Ramos (cell line): ENCODE results near the gene PPM1F.

Experiments used
- in situ Hi-C: fragments of 300-500 bp; cut with MboI; formaldehyde crosslinking; loops from one replicate; pipeline ENCODE4 v1.14.3; 2022; ENCODE audit warnings: low sequenced_read_pairs; ENCODE audit not compliant: unreplicated experiment

PPM1F gene

GRCh38 chr22:21962655-21962949 lies 10.0 kb upstream of the PPM1F start:
- in situ Hi-C loops = no loop called here

GRCh38 chr22:21961886-21962654 lies 9.4 kb upstream of the PPM1F start:
- in situ Hi-C loops = no loop called here

GRCh38 chr22:21961127-21961867 lies 8.6 kb upstream of the PPM1F start:
- in situ Hi-C loops = no loop called here

- in situ Hi-C loops = no loop called here
Observed at GRCh38 chr22:21960200-21961126, 7.8 kb upstream of the PPM1F start.

DNA sequence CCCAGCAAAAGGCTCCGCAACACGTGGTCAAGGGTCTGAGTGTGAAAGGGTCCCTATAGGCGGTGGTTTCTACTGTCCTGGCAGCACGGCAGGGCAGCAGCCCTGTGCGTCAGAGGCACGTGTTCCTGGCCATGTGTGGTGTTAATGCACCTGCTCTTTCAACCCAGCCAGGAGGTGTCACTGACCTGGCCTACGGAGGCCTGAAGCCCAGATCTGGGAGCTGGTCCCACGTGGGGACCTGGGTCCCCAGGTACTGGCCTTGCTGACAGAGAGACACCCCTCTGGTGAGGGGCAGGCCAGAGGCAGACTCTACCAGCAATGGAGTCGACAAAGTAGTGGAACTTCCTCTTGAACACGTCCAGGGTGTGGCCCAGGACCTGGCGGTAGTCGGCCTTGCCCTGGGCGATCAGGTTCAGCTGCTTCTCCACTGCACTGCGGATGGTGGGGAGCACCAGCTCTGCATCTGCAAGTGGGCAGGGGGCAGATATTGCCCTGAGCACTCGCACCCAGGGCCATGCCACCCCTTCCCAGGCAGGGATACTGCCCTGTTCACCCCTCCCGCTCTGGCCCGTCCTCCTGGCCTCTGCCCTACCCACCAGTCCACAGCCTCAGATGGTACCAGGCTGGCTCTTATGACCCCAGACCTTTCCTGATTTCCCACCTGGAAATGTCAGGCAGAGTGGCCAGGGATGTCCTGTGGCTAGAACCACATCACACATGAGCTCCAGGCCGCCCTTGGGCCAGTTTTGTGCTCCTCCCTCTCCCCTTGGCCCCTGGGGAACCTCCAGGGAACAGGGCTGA lies 6.8 kb upstream of the PPM1F start:
- in situ Hi-C loops = no loop called here

DNA sequence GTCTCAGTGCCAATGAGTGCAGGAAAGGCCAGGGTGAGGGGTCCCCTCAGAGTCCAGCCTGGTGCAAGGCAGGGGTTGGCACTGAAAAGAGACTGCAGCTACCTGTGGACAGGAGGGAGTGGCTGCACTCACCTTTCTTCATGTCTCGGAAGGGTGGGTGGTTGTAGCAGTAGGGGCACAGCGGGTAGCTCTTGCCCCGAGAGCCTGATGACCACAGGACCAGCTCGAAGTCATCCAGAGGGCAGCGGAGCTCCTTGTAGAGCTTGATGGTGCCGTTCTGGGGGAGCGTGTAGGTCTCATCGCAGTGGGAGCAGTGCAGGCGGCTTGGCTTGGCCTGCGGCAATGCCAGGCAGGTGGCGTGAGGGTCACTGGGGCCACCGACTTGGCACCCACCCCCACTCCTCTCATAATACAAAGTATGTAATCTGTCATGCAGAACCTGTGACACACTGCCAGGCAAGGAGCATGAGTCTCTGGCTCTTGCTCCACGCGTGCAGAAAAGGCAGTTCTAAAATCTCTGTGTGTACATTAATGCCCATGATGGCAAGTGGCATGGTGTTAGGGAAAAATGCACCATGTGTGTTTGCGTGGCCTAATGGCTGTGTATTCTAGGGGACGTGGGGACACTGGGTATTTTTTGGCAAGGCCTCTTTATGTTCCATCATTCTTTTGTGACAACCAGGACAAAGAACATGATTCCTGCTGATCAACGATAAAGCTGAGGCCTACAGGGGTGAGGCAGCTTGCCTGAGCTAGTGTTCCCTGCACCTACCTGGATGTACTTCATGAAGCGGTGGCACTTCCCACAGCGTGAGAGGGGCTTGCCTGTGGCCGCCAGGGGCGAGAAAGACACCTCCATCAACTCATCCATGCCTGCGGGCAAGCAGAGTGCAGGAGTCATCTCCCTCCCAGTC lies 6.0 kb upstream of the PPM1F start:
- in situ Hi-C loops = no loop called here

- in situ Hi-C loops = no loop called here
Observed at GRCh38 chr22:21951931-21952465, 650 bp downstream of the PPM1F start.

DNA sequence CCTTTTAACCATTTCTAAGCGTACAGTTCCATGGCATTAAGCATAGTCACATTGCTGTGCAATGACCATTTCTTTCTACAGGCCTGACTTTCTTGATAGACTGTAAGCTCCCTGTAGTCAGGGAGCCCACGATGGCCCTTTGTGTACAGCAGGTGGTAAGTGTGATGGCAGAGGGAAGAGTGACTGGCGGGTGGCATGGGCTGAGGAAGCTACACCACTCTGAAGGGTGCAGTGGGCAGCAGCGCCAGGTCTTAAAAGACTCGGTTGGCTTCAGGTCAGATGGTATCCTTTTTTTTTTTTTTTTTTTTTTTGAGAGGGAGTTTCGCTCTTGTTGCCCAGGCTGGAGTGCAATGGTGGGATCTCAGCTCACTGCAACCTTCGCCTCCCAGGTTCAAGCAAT lies 1.6 kb downstream of the PPM1F start:
- in situ Hi-C loops = no loop called here

GRCh38 chr22:21949948-21950347 lies 2.7 kb downstream of the PPM1F start:
- in situ Hi-C loops = loop anchor here (5.0 kb wide), 1 partner anchor 238 kb away; no protein-coding TSS in a partner anchor

DNA sequence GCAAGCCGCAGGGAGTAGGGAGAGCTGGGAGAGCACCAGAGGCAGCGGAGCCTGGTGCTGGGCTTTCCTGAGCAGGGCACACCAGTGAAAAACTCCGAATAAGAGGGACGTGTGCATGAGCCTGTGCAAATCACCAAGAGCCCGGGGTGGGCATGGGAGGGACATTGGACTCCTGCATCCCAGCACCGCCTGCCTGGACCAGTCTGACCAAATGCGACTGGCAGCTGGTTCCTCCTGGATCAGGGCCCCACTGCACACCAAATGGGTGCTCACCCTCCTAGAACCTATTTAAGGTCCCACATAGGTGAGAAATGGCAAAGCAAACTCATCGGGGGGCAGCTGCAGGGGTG lies 3.1 kb downstream of the PPM1F start:
- in situ Hi-C loops = loop anchor here (5.0 kb wide), 1 partner anchor 237 kb away; no protein-coding TSS in a partner anchor

DNA sequence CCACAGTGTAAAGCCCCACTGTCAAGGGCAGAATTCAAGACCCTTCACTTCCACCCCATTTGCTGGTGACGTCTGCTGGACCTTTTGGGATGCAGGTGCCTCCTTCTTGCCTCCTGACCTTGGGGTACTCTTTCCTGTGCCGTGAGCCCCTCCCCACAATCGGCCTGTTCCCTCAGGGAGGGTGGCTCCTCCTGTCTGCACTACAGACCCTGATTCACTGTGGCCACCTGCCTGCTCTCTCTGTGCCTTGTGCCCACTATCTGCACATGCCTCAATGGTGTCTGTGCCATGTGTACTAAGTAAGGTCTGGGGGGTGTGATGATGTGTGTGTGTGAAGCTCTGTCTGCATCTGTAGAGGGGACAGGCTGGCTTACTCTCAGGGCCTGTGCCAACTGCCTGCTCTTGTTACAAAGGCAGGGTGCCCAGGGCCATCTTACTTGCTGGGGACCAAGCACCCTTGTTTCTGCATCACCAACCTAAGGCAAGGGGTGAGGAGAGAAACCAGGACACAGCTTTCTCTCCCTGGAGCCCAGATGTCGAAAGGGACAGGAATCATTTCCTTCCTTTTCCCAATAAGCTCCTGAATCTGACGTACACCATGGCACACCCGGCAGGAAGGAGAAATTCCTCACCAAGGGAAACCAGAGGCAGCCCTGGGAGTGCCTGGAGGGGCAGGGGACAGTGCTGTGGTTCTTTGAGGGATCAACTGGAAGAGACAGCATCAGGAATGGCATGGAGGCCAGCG lies 3.7 kb downstream of the PPM1F start:
- in situ Hi-C loops = loop anchor here (5.0 kb wide), 1 partner anchor 237 kb away; no protein-coding TSS in a partner anchor

DNA sequence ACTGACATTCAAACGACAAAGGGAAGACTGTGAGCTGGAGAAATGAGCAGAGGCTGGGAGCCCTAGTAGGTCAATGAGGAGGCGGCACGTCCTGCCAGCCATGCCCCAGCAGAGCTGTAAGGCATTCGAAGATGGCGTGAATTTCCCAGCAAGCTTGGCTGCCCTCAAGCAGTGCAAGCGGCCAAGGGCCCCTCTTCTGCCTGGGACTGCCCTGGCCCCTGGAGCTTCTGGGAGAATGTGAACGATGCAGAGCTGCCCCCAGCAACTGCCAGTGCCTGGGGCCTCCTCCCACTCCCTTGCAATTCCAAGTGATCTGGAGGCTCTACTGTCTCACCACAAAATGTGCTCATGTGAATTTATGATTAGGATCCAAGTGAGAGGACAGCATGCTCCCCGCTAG lies 4.3 kb downstream of the PPM1F start:
- in situ Hi-C loops = loop anchor here (5.0 kb wide), 1 partner anchor 236 kb away; no protein-coding TSS in a partner anchor

DNA sequence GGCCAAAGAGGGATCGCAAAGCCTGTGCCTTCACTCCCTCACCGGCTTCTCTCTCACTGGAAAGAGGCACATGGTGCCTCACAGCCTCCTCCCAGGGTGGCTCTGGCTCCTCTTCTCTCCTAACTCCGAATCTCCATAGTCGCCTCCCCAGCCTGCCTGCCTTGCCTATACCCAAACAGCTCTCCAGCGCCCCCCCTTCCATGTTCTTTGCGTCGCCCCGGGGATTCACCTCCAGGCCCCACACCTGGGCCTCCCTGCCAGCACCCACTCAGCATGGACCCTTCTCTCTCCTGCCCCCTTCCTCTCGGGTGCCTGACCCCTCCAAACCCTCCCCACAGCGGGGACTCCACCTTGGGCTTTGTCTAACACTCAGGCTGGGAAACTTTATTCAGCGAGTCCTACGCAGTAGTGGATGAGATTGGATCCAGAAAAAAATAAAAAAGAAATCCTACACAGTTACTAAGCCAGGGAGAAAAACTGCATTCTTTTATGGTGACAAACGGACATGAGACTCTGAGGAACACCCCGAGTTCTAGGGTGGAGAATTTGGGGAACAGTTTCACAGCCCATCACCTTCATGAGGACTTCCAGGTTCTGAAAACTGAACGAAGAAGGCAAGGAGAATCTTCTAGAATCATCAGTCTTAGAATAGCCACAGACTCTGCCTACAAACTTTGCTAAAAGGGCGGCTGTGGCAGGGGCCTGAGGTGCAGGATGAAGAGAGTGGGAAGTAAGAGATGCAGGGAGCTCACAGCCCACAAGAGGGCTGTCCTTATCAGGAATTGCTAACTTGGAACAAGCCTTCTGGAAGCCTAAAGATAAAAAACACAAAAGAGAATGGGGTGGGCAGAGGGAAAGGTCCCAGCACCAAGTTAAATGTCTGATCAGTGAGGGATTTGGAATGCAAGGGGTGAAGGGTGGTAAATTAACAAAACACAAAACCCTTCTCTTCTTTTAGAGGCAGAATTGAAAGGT lies 5.3 kb downstream of the PPM1F start:
- in situ Hi-C loops = loop anchor here (5.0 kb wide), 1 partner anchor 235 kb away; no protein-coding TSS in a partner anchor

- in situ Hi-C loops = loop anchor here (5.0 kb wide), 1 partner anchor 234 kb away; no protein-coding TSS in a partner anchor
Observed at GRCh38 chr22:21946262-21946925, 6.3 kb downstream of the PPM1F start.

DNA sequence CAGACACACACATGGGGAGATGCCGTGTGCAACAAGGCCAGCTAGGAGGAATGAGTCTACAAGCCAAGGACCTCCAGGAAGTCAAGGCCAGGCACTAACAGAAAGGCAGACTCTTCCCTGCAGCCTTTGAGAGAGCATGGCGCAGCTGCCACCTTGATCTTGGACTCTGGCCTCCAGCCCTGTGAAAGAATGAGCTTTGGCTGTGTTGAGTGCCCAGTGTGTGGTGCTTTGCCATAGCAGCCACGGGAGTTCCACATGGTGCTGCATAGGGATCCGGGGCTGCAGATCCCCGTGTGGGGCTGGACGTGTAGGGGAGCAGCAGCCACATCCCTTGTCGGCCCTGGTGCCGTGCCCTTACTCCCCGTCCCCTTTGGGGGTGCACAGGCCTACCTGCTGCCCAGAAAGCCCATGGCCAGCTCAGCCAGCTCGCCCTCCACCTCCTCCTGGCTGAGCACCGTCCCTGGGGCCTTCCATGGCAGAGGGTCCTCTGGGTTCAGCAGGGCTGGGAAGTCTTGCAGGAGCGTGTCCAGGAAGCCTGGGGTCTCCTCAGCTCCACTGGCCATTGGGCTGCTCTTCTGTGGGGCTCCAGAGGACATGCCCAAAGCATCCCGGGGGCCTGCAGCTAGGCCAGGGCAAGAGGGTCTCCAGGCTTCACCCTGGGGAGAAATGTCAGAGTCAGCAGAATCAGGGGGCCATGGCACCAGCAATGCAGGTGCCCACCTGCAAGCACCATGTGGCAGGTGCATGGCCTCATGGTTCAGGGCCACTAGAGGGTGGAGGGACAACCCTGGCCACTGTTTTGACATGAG lies 7.0 kb downstream of the PPM1F start:
- in situ Hi-C loops = loop anchor here (5.0 kb wide), 1 partner anchor 233 kb away; no protein-coding TSS in a partner anchor
